Keratinocyte (primary cell): ENCODE data around the gene CD86. TPM values are rescaled to one million over a fixed set of nuclear protein-coding genes. Genes with fewer than 3 reads are reported as not detected.

Experiments used
- DNase-seq: peaks from one replicate; pipeline ENCODE4 v3.0.0-alpha.2; 2011; ENCODE audit warnings: low read depth, missing footprints, low spot score
- FAIRE-seq: peaks from 2 replicates; lab custom pipeline; 2011; peaks lifted over from hg19 to GRCh38; lab: Jason Lieb, UNC
- H2AFZ ChIP-seq: 2 replicates; pipeline ENCODE4 v1.6.0; 2012; ENCODE audit warnings: low read length, control low read depth, inconsistent platforms; ENCODE audit not compliant: control insufficient read depth
- H3K27ac ChIP-seq: 2 replicates; pipeline ENCODE4 v1.5.1; 2011; ENCODE audit warnings: low read length; ENCODE audit not compliant: control insufficient read depth, insufficient read depth
- H3K27me3 ChIP-seq: 3 replicates; pipeline ENCODE4 v1.6.0; 2011; ENCODE audit warnings: low read length; ENCODE audit not compliant: control insufficient read depth, insufficient read depth; ENCODE audit errors: extremely low read depth
- H3K36me3 ChIP-seq, 2 experiments: 2 replicates in 1 of 2; 3 replicates in 1 of 2; pipeline ENCODE4 v1.5.1; 2011; ENCODE audit warnings: low read length in 2 of 2, mild to moderate bottlenecking in 1 of 2; ENCODE audit not compliant: control insufficient read depth in 2 of 2, insufficient read depth in 2 of 2; ENCODE audit errors: extremely low read depth in 1 of 2
- H3K4me1 ChIP-seq: 3 replicates; pipeline ENCODE4 v1.5.1; 2011; ENCODE audit warnings: low read length; ENCODE audit not compliant: control insufficient read depth, insufficient read depth; ENCODE audit errors: extremely low read depth
- H3K4me2 ChIP-seq: 3 replicates; pipeline ENCODE4 v1.6.0; 2011; ENCODE audit warnings: low read depth, low read length; ENCODE audit not compliant: control insufficient read depth, insufficient read depth; ENCODE audit errors: extremely low read depth
- H3K4me3 ChIP-seq, 3 experiments: fragments of 200-600 bp in 1 of 3; sonication (generic) in 1 of 3; 2 replicates in 2 of 3; 3 replicates in 1 of 3; pipeline ENCODE4 v1.5.1; 2011 to 2016; ENCODE audit warnings: low read length in 3 of 3, mild to moderate bottlenecking in 3 of 3, control low read depth in 2 of 3, inconsistent platforms in 1 of 3, low read depth in 1 of 3, mixed read lengths in 1 of 3, mixed run types in 1 of 3, moderate library complexity in 1 of 3; ENCODE audit not compliant: control insufficient read depth in 2 of 3, insufficient read depth in 2 of 3; ENCODE audit errors: extremely low read depth in 1 of 3
- H3K79me2 ChIP-seq: 2 replicates; pipeline ENCODE4 v1.6.0; 2012; ENCODE audit warnings: low read length; ENCODE audit not compliant: control insufficient read depth, insufficient read depth
- H3K9ac ChIP-seq: 3 replicates; pipeline ENCODE4 v1.6.0; 2011; ENCODE audit warnings: low read length; ENCODE audit not compliant: control insufficient read depth, insufficient read depth; ENCODE audit errors: extremely low read depth
- H3K9me1 ChIP-seq: 3 replicates; pipeline ENCODE4 v1.6.0; 2011; ENCODE audit warnings: low read length; ENCODE audit not compliant: control insufficient read depth, insufficient read depth; ENCODE audit errors: extremely low read depth
- H3K9me3 ChIP-seq: 2 replicates; pipeline ENCODE4 v1.5.1; 2012; ENCODE audit warnings: low read depth, low read length; ENCODE audit not compliant: control insufficient read depth
- H4K20me1 ChIP-seq: 3 replicates; pipeline ENCODE4 v1.6.0; 2011; ENCODE audit warnings: low read length; ENCODE audit not compliant: control insufficient read depth, insufficient read depth; ENCODE audit errors: extremely low read depth
- EZH2 ChIP-seq: IDR thresholded peaks from one replicate; pipeline ENCODE4 v1.6.1; 2012; ENCODE audit warnings: inconsistent platforms, mild to moderate bottlenecking, low read length, moderate library complexity
- dilution Hi-C: fragments of 300-500 bp; cut with MboI; formaldehyde crosslinking; loops from one replicate; pipeline ENCODE4 v1.7.0; 2020; ENCODE audit warnings: low sequenced_read_pairs; ENCODE audit not compliant: extremely low pct_ligation_motif_present
- polyA plus RNA-seq, 5 experiments: library from polyadenylated mRNA; depleted of rRNA in 3 of 5; stranded (reverse) in 3 of 5; stranded (forward) in 1 of 5; unstranded in 1 of 5; fragments of >200 nt; gene quantifications; 1 replicate in 1 of 5; 2 replicates in 3 of 5; 3 replicates in 1 of 5; pipeline versions ENCODE4 v1.2.1 to v1.2.3, GENCODE V29; 2011 to 2012; ENCODE audit warnings: missing spikeins in 2 of 5, low read depth in 1 of 5, low replicate concordance in 1 of 5
- TF ChIP-seq, protein P1 (sequence below), 3 experiments: IDR thresholded peaks in 1 of 3; conservative IDR thresholded peaks in 1 of 3; optimal IDR thresholded peaks in 1 of 3; 2 replicates in 2 of 3; 3 replicates in 1 of 3; pipeline versions ENCODE3 to v1.5.1; 2011; ENCODE audit warnings: low read length in 3 of 3, mild to moderate bottlenecking in 3 of 3, moderate library complexity in 2 of 3, control low read depth in 1 of 3, inconsistent platforms in 1 of 3; ENCODE audit not compliant: insufficient read depth in 2 of 3; ENCODE audit errors: extremely low read depth in 1 of 3

CD86 gene
- polyA plus RNA-seq, 1 donor (not counting 4 experiments of a cell fraction or from before 2014, with no cell fraction given) = 2.9 TPM

DNA sequence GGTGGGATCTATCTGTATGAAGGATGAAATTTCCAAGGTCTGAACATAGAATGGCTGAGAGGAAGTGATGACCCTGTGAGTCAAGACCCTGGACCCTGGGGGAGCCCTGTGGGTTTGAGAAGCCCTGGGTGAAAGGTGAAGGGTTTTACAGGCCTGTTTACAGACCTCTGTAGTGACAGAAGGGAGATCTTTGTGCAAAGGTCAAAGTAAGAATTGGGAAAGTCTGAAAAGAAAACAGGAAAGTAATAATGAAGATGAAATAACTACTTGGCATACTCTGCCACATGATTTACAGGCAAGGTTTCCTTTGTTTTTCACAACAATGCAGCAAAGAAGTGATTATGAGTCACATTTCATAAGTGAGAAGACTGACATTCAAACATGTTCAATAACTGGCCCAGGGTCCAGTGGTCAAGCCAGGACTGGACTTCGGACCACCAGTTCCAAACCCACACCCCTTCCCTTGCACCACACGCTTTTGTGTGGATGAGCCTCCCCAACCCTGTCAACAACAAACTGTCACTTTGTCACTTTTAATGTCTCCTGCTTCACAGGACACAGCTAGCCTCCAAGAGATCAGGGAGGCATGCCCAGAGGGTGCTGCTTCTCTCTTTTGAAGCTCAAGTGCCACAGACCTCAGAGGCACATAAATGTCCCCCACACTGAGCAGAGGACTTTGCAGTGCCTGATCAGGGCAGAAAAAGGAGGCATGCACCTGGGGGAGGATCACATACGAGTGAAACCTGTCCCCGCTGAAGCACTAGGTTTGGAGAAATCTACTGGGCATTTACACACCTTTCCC, 21.5 kb downstream of the CD86 start:
- FAIRE-seq (no peak), DNase-seq (no peak)
- no peaks in the 10 kb centered on the region for H3K79me2 ChIP-seq
- no peak overlapping the region for H3K27ac ChIP-seq
- no peaks in the 10 kb centered on the region for H3K36me3 ChIP-seq
- H4K20me1 ChIP-seq = no peaks in the 10 kb centered on the region
- no peak overlapping the region for H3K4me3 ChIP-seq
- H3K9me3 ChIP-seq = no peaks in the 10 kb centered on the region
- H3K9me1 ChIP-seq = no peaks in the 10 kb centered on the region
- TF ChIP-seq, protein P1, sequence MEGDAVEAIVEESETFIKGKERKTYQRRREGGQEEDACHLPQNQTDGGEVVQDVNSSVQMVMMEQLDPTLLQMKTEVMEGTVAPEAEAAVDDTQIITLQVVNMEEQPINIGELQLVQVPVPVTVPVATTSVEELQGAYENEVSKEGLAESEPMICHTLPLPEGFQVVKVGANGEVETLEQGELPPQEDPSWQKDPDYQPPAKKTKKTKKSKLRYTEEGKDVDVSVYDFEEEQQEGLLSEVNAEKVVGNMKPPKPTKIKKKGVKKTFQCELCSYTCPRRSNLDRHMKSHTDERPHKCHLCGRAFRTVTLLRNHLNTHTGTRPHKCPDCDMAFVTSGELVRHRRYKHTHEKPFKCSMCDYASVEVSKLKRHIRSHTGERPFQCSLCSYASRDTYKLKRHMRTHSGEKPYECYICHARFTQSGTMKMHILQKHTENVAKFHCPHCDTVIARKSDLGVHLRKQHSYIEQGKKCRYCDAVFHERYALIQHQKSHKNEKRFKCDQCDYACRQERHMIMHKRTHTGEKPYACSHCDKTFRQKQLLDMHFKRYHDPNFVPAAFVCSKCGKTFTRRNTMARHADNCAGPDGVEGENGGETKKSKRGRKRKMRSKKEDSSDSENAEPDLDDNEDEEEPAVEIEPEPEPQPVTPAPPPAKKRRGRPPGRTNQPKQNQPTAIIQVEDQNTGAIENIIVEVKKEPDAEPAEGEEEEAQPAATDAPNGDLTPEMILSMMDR (optimal IDR thresholded peaks at IDR 0.05 in 1 of 3, IDR thresholded peaks at IDR 0.05 in 1 of 3, conservative IDR thresholded peaks at IDR 0.05 in 1 of 3; ENCODE audit: extremely low read depth in 1 of 3, insufficient read depth in 2 of 3, low read length in 3 of 3) = no peak
- TF ChIP-seq EZH2 = no peak
- no peak overlapping the region for H2AFZ ChIP-seq
- no peaks in the 10 kb centered on the region for H3K27me3 ChIP-seq
- dilution Hi-C loops = no loop called here
- no peak overlapping the region for H3K9ac ChIP-seq
- peaks cover 6% of the 10 kb centered on the region for H3K4me1 ChIP-seq
- H3K4me2 ChIP-seq = no peak overlapping the region

DNA sequence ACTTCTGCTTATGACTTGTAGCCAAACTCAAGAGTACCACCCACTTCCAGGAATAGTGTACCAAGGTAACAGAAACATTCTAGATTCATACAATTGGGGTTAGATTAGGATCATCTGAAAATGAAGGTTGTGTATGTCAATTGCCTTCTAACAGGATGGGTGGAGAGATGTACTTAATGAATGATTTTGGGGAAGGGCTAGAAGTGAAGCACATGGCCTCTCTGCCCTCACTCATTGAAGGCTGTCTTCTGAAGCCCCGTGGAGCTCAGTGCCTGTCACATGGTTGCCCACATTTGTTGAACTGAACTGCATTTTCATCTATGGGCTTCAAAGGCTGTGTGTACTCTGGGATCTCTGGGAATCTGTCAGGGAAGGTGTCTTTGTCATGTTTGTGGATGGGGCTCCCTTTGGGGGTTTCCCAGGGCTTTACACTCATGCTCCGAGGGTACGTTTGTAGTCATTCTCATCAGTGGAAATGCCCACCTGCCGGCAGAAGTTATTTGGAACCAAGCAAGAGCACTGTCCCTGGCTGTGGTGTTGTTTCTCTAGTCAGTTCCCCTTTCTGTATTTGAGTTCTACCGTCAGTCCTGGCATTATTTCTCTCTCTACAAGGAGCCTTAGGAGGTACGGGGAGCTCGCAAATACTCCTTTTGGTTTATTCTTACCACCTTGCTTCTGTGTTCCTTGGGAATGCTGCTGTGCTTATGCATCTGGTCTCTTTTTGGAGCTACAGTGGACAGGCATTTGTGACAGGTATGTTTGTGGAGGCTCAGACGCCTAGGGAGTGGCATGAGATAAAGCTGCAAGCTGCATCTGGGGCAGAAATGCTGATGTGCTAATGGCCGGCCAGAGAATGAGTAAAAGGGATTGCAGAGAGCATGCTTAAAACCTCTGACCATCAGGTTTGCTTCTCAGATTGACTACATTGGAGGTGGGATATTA, 22.4 kb downstream of the CD86 start:
- Histone ChIP-seq H3K27ac (no peak overlapping the region), H3K4me2 (no peak overlapping the region), H3K4me3 (no peak overlapping the region), H3K4me1 (peaks cover 10% of the 10 kb centered on the region), H3K36me3 (no peaks in the 10 kb centered on the region), H3K79me2 (no peaks in the 10 kb centered on the region), H3K9ac (no peak overlapping the region), H3K9me1 (no peaks in the 10 kb centered on the region), H3K9me3 (no peaks in the 10 kb centered on the region), H2AFZ (no peak overlapping the region), H4K20me1 (no peaks in the 10 kb centered on the region), H3K27me3 (no peaks in the 10 kb centered on the region)
- dilution Hi-C loops = no loop called here
- TF ChIP-seq, protein P1 (optimal IDR thresholded peaks at IDR 0.05 in 1 of 3, IDR thresholded peaks at IDR 0.05 in 1 of 3, conservative IDR thresholded peaks at IDR 0.05 in 1 of 3; ENCODE audit: extremely low read depth in 1 of 3, insufficient read depth in 2 of 3, low read length in 3 of 3) = no peak
- TF ChIP-seq EZH2 = no peak
- FAIRE-seq = no peak
- no peak for DNase-seq
